Progenitor cell of endocrine pancreas (in vitro differentiated cells): ENCODE results near the gene SYTL3. TPM values are rescaled to one million over a fixed set of nuclear protein-coding genes. Genes with fewer than 3 reads are reported as not detected.
A peak's percentile ranks its signal among the peaks of the same experiment; 100 is the strongest.

Experiments
- DNase-seq: peaks from one replicate; pipeline ENCODE4 v3.0.0; 2021; ENCODE audit warnings: low spot score; ENCODE audit not compliant: unreplicated experiment
- H3K27ac Mint-ChIP-seq: 2 replicates; pipeline ENCODE4 v1.8.0; 2021; ENCODE audit warnings: mild to moderate bottlenecking, moderate library complexity, mixed read lengths
- H3K27me3 Mint-ChIP-seq: 2 replicates; pipeline ENCODE4 v1.8.0; 2021; ENCODE audit warnings: mixed read lengths
- H3K36me3 Mint-ChIP-seq: 2 replicates; pipeline ENCODE4 v1.8.0; 2022; ENCODE audit warnings: mixed read lengths; ENCODE audit not compliant: insufficient read depth
- H3K4me1 Mint-ChIP-seq: 2 replicates; pipeline ENCODE4 v1.8.0; 2021; ENCODE audit warnings: low read depth, mixed read lengths
- H3K4me3 Mint-ChIP-seq: 2 replicates; pipeline ENCODE4 v1.8.0; 2021; ENCODE audit warnings: low read depth, mild to moderate bottlenecking, moderate library complexity, mixed read lengths
- H3K9me3 Mint-ChIP-seq: 2 replicates; pipeline ENCODE4 v1.8.0; 2021; ENCODE audit warnings: low read depth, mixed read lengths
- CTCF ChIP-seq: fragments of 200-600 bp; sonication (generic); IDR thresholded peaks from one replicate; pipeline ENCODE4 v1.5.0; 2021; ENCODE audit warnings: antibody characterized with exemption, mild to moderate bottlenecking; ENCODE audit not compliant: unreplicated experiment
- total RNA-seq: library from RNA; stranded (reverse); gene quantifications from 2 replicates; pipeline ENCODE4 v1.2.1, GENCODE V29; 2021

SYTL3 gene
- total RNA-seq, 1 donor from 2014 or later = 2.1 TPM

GRCh38 chr6:158801655-158802294 lies 151.9 kb downstream of the SYTL3 start:
- H3K27ac Mint-ChIP-seq = peak overlapping the region; percentile 83
- H3K9me3 Mint-ChIP-seq = no peaks in the 10 kb centered on the region
- peaks cover 71% of the 10 kb centered on the region for H3K4me1 Mint-ChIP-seq
- peaks cover 17% of the 10 kb centered on the region for H3K36me3 Mint-ChIP-seq
- no peak for TF ChIP-seq CTCF
- no peaks in the 10 kb centered on the region for H3K27me3 Mint-ChIP-seq
- no peak overlapping the region for H3K4me3 Mint-ChIP-seq
- no peak for DNase-seq

- Mint-ChIP-seq H3K9me3 (no peaks in the 10 kb centered on the region), H3K4me3 (peak overlapping the region; percentile 35), H3K36me3 (peaks cover 26% of the 10 kb centered on the region), H3K27ac (peak overlapping the region; percentile 90), H3K27me3 (no peaks in the 10 kb centered on the region), H3K4me1 (peaks cover 71% of the 10 kb centered on the region)
- no peak for TF ChIP-seq CTCF
- no peak for DNase-seq
Observed at GRCh38 chr6:158803733-158804143, 153.9 kb downstream of the SYTL3 start.

- no peak for TF ChIP-seq CTCF
- peak overlapping the region; percentile 35 for H3K4me3 Mint-ChIP-seq
- no peaks in the 10 kb centered on the region for H3K9me3 Mint-ChIP-seq
- H3K4me1 Mint-ChIP-seq = peaks cover 70% of the 10 kb centered on the region
- H3K36me3 Mint-ChIP-seq = peaks cover 26% of the 10 kb centered on the region
- peak overlapping the region; percentile 90 for H3K27ac Mint-ChIP-seq
- H3K27me3 Mint-ChIP-seq = no peaks in the 10 kb centered on the region
- no peak for DNase-seq
Observed at GRCh38 chr6:158804207-158804606, 154.4 kb downstream of the SYTL3 start.

GRCh38 chr6:158805698-158806377 lies 156.0 kb downstream of the SYTL3 start:
- H3K27me3 Mint-ChIP-seq = no peaks in the 10 kb centered on the region
- H3K27ac Mint-ChIP-seq = peak overlapping the region; percentile 94
- no peak for TF ChIP-seq CTCF
- H3K36me3 Mint-ChIP-seq = peaks cover 30% of the 10 kb centered on the region
- H3K9me3 Mint-ChIP-seq = no peaks in the 10 kb centered on the region
- no peak overlapping the region for H3K4me3 Mint-ChIP-seq
- H3K4me1 Mint-ChIP-seq = peaks cover 78% of the 10 kb centered on the region
- DNase-seq = no peak

GRCh38 chr6:158807515-158808441 lies 157.9 kb downstream of the SYTL3 start:
- Mint-ChIP-seq H3K4me3 (no peak overlapping the region), H3K9me3 (no peaks in the 10 kb centered on the region), H3K36me3 (peaks cover 31% of the 10 kb centered on the region), H3K27ac (peak overlapping the region; percentile 88), H3K27me3 (no peaks in the 10 kb centered on the region), H3K4me1 (peaks cover 79% of the 10 kb centered on the region)
- DNase-seq = no peak
- no peak for TF ChIP-seq CTCF
